Measurements from ENCODE around the gene DCP1A. TPM values are rescaled to one million over a fixed set of nuclear protein-coding genes. Genes with fewer than 3 reads are reported as not detected.

Gene DCP1A
- total and polyA plus RNA-seq, 2 experiments from 2014 or later, result 19.3 to 32.0 TPM

DNA sequence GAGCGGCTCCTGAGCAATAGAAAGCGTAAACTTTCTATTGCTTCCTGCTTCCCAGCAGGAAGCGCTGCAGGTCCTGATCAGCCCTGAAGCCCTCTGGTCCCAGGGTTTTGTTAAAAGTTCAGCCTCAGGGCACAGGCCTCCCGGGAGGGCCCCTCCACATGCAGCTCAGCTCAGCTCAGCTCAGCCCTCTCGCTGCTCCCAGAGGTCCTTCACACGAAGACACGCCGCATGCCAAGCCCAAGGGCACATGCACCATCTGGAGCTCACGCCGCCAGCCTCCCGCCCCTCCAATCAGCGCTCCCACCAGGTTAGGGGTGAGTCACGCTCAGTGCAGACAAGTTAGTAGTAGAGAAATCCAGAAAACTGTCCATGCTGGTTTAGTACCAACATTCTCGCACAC lies 104.2 kb downstream of the DCP1A start:
- H3K27ac Mint-ChIP-seq, result peak overlapping the region; percentile 89
- DNase-seq (ENCODE audit: low spot score), result peak; percentile 58

More for the DNA sequence above, 104.2 kb downstream of the DCP1A start:
- Histone ChIP-seq H3K4me3 (peak overlapping the region; percentile 26; the same call in 1 of the 2 replicates), H3K4me2 (peak overlapping the region; percentile 67), H3F3A (replicated peaks; ENCODE audit: low read depth) (peaks cover 34% of the 10 kb centered on the region), H3K27ac (ENCODE audit: low read depth) (peak overlapping the region; percentile 84; the same call in 1 of the 2 replicates), H3K36me3 (ENCODE audit: insufficient read depth) (peaks cover 43% of the 10 kb centered on the region), H3K79me2 (replicated peaks; ENCODE audit: insufficient read depth) (peaks cover 97% of the 10 kb centered on the region), H4K20me1 (replicated peaks; ENCODE audit: insufficient read depth) (peaks cover 92% of the 10 kb centered on the region), H3K9me2 (ENCODE audit: insufficient read depth) (no peaks in the 10 kb centered on the region), H3K4me1 (ENCODE audit: insufficient read depth) (peaks cover 52% of the 10 kb centered on the region), H2AFZ (no peak overlapping the region), H3K27me3 (ENCODE audit: insufficient read depth) (no peaks in the 10 kb centered on the region)
- no peak overlapping the region for H3K4me3 Mint-ChIP-seq
- H3K4me1 Mint-ChIP-seq, result peaks cover 66% of the 10 kb centered on the region
- TF ChIP-seq, protein P1, sequence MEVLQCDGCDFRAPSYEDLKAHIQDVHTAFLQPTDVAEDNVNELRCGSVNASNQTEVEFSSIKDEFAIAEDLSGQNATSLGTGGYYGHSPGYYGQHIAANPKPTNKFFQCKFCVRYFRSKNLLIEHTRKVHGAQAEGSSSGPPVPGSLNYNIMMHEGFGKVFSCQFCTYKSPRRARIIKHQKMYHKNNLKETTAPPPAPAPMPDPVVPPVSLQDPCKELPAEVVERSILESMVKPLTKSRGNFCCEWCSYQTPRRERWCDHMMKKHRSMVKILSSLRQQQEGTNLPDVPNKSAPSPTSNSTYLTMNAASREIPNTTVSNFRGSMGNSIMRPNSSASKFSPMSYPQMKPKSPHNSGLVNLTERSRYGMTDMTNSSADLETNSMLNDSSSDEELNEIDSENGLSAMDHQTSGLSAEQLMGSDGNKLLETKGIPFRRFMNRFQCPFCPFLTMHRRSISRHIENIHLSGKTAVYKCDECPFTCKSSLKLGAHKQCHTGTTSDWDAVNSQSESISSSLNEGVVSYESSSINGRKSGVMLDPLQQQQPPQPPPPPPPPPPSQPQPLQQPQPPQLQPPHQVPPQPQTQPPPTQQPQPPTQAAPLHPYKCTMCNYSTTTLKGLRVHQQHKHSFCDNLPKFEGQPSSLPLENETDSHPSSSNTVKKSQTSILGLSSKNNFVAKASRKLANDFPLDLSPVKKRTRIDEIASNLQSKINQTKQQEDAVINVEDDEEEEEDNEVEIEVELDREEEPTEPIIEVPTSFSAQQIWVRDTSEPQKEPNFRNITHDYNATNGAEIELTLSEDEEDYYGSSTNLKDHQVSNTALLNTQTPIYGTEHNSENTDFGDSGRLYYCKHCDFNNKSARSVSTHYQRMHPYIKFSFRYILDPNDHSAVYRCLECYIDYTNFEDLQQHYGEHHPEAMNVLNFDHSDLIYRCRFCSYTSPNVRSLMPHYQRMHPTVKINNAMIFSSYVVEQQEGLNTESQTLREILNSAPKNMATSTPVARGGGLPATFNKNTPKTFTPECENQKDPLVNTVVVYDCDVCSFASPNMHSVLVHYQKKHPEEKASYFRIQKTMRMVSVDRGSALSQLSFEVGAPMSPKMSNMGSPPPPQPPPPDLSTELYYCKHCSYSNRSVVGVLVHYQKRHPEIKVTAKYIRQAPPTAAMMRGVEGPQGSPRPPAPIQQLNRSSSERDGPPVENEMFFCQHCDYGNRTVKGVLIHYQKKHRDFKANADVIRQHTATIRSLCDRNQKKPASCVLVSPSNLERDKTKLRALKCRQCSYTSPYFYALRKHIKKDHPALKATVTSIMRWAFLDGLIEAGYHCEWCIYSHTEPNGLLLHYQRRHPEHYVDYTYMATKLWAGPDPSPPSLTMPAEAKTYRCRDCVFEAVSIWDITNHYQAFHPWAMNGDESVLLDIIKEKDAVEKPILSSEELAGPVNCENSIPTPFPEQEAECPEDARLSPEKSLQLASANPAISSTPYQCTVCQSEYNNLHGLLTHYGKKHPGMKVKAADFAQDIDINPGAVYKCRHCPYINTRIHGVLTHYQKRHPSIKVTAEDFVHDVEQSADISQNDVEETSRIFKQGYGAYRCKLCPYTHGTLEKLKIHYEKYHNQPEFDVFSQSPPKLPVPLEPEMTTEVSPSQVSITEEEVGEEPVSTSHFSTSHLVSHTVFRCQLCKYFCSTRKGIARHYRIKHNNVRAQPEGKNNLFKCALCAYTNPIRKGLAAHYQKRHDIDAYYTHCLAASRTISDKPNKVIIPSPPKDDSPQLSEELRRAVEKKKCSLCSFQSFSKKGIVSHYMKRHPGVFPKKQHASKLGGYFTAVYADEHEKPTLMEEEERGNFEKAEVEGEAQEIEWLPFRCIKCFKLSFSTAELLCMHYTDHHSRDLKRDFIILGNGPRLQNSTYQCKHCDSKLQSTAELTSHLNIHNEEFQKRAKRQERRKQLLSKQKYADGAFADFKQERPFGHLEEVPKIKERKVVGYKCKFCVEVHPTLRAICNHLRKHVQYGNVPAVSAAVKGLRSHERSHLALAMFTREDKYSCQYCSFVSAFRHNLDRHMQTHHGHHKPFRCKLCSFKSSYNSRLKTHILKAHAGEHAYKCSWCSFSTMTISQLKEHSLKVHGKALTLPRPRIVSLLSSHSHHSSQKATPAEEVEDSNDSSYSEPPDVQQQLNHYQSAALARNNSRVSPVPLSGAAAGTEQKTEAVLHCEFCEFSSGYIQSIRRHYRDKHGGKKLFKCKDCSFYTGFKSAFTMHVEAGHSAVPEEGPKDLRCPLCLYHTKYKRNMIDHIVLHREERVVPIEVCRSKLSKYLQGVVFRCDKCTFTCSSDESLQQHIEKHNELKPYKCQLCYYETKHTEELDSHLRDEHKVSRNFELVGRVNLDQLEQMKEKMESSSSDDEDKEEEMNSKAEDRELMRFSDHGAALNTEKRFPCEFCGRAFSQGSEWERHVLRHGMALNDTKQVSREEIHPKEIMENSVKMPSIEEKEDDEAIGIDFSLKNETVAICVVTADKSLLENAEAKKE (CRISPR knock-in tag; IDR thresholded peaks at IDR 0.05), result no peak
- no peak for TF ChIP-seq EZH2 (IDR thresholded peaks at IDR 0.05; ENCODE audit: low read depth, unreplicated experiment)
- TF ChIP-seq ZNF114 (CRISPR knock-in tag; IDR thresholded peaks at IDR 0.05), result no peak
- no peak for TF ChIP-seq NANOG (IDR thresholded peaks at IDR 0.05; ENCODE audit: borderline replicate concordance)
- TF ChIP-seq, protein P2, sequence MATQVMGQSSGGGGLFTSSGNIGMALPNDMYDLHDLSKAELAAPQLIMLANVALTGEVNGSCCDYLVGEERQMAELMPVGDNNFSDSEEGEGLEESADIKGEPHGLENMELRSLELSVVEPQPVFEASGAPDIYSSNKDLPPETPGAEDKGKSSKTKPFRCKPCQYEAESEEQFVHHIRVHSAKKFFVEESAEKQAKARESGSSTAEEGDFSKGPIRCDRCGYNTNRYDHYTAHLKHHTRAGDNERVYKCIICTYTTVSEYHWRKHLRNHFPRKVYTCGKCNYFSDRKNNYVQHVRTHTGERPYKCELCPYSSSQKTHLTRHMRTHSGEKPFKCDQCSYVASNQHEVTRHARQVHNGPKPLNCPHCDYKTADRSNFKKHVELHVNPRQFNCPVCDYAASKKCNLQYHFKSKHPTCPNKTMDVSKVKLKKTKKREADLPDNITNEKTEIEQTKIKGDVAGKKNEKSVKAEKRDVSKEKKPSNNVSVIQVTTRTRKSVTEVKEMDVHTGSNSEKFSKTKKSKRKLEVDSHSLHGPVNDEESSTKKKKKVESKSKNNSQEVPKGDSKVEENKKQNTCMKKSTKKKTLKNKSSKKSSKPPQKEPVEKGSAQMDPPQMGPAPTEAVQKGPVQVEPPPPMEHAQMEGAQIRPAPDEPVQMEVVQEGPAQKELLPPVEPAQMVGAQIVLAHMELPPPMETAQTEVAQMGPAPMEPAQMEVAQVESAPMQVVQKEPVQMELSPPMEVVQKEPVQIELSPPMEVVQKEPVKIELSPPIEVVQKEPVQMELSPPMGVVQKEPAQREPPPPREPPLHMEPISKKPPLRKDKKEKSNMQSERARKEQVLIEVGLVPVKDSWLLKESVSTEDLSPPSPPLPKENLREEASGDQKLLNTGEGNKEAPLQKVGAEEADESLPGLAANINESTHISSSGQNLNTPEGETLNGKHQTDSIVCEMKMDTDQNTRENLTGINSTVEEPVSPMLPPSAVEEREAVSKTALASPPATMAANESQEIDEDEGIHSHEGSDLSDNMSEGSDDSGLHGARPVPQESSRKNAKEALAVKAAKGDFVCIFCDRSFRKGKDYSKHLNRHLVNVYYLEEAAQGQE (IDR thresholded peaks at IDR 0.05; ENCODE audit: unreplicated experiment), result no peak
- TF ChIP-seq, protein P3, sequence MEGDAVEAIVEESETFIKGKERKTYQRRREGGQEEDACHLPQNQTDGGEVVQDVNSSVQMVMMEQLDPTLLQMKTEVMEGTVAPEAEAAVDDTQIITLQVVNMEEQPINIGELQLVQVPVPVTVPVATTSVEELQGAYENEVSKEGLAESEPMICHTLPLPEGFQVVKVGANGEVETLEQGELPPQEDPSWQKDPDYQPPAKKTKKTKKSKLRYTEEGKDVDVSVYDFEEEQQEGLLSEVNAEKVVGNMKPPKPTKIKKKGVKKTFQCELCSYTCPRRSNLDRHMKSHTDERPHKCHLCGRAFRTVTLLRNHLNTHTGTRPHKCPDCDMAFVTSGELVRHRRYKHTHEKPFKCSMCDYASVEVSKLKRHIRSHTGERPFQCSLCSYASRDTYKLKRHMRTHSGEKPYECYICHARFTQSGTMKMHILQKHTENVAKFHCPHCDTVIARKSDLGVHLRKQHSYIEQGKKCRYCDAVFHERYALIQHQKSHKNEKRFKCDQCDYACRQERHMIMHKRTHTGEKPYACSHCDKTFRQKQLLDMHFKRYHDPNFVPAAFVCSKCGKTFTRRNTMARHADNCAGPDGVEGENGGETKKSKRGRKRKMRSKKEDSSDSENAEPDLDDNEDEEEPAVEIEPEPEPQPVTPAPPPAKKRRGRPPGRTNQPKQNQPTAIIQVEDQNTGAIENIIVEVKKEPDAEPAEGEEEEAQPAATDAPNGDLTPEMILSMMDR (conservative IDR thresholded peaks at IDR 0.05; ENCODE audit: low read depth in 2 of 2), result 0 out of 4 replicates have a peak, but pooled peaks of 1 of the 2 experiments have one; percentile 6
- peaks cover 13% of the 10 kb centered on the region for H3K27me3 Mint-ChIP-seq (ENCODE audit: insufficient read depth, low read depth, poor library complexity)
- ATAC-seq, result peak; percentile 80
- H3K9me3 Mint-ChIP-seq, result no peaks in the 10 kb centered on the region
- H3K36me3 Mint-ChIP-seq (ENCODE audit: low read depth), result peaks cover 85% of the 10 kb centered on the region

Data from GM23338 (cell line).